HG02870 (cell line): ENCODE measurements around the gene SLC17A2.

Experiments used
- ATAC-seq: cut with Tn5 transposase; IDR thresholded peaks from one replicate; pipeline ENCODE4 v1.9.1; 2021; ENCODE audit warnings: mild to moderate bottlenecking, moderate library complexity; ENCODE audit not compliant: unreplicated experiment

SLC17A2 gene

DNA sequence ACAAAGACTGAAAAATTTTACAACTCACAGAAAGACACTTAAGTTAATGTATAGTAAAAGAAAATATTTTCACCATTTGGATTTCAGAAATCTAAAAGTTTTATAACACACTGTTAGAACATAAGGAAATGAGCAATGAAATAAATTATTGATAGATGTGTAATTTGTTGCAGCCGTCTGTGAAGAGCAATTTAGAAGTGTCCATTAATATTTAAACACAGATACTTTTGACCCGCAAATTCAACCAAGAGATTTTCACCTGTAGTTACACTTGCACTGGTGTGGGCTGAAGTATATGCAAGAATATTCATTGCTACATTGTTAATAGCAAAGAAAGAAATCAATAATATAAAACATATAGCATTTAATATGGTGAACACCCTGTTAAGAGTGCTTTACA, 41.9 kb downstream of the SLC17A2 start:
- no peak for ATAC-seq

DNA sequence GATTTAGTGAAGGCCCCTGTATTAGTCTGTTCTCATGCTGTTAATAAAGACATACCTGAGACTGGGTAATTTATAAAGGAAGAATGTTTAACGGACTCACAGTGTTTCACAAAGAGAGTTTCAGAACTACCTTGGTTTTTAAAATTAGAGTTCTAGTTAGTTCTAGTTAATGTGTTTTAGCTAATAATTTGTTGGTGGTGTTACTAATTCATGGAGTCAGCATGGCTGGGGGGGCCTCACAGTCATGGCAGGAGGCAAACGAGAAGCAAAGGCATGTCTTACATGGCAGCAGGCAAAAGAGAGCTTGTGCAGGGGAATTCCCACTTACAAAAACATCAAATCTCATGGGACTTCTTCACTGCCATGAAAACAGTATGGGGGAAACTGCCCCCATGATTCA, 44.4 kb downstream of the SLC17A2 start:
- no peak for ATAC-seq

DNA sequence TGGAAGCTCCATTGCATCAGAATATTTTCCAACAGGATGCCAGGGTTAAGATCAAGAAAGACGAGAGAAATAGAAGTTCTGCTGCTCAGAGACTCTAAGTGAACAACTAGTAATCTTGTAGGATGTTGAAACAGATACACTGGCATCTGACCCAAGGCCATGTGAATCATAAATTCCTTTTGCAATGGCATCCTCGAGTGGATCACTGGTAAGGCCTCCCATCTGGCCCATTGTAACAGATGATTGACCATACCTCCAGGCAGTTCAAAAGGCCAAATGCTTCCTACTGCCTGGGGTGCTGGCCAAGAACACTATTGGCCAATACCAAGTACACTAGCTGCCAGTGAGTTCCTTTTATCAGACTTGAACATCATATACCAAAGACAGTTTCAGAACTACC, 46.5 kb downstream of the SLC17A2 start:
- ATAC-seq, result no peak

DNA sequence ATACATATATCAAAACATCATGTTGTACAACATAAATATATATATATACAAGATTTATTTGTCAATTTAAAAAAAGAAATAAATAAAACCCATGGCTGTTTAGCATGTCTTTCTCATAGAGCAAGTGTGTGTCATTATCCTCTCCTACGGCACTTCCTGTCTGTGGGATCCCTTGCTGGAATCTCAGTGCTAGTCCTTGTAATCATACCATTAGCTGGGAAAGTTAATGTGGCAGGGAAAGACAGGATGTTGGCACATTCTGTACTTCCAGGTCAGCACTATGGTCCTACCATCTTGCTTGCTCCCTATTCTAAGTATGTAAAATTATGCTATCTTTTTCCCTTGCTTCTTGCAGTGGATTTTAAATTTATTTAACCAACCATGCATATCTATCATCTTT, 47.0 kb downstream of the SLC17A2 start:
- ATAC-seq, result no peak

DNA sequence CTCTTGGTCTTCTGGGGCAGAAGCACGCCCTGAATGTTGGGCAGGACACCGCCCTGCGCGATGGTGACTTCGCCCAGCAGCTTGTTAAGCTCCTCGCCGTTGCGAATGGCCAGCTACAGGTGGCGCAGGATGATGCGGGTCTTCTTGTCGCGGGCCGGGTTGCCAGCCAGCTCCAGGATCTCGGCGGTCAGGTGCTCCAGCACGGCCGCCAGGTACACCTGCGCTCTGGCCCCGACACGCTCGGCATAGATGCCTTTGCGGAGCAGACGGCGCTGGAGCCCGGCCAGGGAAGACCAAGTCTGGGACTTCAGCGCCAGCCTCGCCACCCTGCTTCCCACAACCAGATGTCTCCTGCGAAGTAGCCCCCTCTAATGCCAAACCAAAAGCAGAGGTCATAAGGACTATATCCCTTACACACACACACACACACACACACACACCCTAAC, 48.4 kb downstream of the SLC17A2 start:
- no peak for ATAC-seq

DNA sequence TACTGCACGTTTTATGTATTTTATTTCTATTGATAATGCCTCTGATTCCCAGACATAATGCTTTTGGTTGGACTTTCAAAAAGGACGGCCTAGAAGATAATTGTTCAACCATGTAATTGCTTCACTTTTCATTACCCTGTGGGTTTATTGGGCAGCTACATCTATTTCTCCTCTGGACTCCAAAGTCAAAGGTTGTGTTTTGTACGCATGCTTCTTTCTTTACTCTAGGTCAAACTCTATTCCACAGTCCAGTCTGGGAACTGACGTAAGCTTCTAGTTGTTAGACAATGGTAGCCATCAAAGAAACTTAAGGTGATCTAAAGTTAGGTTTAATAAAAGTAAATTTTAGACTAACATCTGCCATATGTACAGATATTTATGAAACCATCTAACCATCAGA, 49.9 kb downstream of the SLC17A2 start:
- no peak for ATAC-seq

DNA sequence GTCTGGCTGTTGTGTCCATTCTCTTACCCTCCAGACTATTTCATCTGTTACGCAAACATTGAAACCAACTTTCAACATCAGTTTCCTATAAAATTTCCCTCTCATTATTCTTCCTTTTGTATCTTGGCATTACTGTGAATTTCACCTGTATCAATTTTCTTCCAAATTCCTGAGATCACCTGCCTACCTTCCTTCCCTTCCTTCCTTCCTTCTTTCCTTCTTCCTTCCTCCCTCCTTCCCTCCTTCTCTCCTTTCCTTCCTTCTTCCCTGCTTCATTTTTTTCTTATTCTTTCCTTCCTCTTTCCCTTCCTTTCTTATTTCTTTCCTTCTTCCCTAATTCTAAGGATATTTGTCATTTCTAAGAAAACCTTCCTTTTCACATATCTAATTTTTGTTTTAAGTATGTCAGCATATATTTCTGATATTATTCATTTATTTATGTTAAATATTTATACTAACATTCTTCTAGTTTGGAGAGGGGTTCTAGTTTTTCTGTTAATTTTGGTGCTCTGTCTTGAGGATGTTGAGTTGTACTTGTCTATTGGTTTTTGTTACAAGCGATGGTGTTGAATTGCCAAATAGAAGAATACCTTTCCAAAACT, 51.7 kb downstream of the SLC17A2 start:
- no peak for ATAC-seq

DNA sequence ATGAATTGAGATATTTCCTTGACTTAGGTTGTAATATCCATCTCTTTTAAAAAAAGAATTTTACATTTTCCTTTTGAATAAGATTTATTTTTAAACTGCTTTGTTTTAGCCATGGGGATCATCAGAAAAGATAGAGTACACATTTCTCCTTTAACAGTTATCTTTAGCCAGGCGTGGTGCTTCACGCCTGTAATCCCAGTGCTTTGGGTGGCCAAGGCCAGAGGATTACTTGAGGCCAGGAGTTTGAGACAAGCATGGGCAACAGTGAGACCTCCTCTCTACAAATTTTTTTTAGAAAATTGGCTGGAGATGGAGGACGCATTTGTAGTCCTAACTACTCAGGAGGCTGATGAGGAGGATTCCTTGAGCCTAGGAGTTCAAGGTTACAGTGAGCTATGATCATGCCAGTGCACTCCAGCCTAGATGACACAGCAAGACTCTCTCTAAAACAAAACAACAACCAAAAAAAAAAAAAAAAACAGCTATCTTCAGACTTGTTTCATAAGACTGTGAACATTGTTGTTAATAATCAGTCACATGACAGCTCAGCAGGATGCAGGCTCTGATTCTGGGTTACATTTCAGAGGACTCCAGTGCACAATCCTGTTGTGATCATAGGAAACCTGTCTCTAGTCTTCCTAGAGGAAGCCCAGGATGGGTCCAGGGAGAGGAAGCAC, 54.4 kb downstream of the SLC17A2 start:
- no peak for ATAC-seq

DNA sequence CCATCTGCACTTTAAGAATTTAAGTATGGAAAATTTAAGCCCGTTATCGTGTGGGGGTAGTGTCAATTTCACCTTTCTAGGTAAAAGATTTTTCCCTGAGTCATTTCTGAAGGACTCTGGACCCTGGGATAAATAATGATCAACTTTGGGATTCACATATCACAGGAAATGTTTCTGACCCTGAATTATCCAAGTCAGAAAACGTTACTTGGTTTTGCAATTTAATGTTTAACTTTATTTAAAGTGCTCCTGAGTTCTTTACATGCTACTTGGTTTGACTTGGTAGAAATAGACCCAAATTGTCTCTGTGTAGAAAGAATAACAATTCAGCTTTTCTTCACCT, 55.0 kb downstream of the SLC17A2 start:
- ATAC-seq, result no peak

DNA sequence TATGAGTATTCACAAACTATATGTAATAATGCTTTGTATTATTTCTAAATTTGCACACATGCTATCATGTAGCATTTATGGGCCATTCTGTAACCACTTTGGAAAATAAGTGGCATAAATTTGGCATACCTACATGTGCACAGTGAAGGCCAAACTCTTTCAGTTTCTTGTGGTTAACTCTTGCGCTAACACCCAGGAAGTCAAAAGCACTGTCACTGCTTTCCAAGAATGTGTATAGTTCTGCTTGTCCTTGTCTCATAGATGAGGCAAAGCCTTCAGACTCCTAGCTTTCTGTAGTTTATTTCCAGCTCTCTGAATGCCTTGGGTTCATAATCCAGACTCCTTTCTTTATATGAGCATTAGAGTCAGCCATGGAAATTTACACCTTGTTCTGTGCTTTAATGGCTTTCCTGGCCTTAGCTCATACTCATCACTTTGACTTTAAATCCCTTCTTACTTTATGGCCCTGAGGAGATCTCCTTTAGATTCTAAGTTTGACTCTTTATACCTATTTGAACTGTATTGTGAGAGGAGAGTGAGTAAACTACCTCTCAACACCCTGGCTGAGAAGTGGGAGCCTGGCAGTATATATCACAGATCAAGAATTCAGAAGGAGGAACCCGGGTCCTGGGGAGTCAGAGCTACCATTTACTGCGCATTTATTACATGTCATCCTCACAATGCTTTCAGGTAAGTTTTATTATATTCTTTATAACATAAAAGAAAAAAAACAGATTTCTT, 55.5 kb downstream of the SLC17A2 start:
- no peak for ATAC-seq

DNA sequence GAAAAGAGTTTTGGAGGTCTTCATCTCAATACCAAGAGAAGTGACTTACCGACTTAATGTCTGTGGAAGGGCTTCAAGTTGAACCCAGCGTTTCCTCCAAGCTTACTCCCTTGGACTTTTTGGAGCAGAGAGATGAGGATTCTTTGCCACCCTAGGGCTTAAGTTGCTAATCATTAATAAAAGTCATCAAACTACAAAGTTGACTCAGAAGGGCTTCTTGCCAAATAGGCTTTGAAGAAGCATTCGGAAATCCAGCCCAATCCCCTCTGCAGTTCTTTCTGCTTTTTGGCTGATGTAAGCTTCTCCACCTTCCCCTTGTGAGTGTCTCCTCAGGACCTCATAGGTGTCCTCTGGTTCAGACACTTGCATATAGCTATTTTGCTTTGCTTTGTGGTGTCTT, 56.4 kb downstream of the SLC17A2 start, which contains the start of gene SLC17A3:
Gene SLC17A3 (minus strand): TSS at position 126 of the 400 bp plus-strand sequence. CDS start 5,856 bp downstream, outside the sequence.
- no peak for ATAC-seq

DNA sequence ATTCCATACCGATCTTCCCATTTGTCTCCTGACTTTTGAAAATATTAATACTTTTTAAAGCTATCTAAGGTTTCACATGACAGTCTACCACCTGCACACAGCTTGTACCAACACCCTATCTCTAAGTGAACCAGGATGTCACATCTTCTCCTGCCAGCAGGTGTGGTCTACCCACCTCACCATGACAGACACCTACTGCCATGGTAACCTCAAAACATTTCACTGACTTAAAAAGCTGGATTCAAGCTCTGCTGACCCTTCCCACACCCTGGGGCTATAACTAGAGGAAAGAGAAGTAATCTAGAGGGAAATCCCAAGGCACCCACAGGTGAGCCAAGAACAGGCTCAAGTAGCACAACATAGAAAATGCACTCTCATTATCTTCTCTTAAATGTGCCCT, 57.7 kb downstream of the SLC17A2 start:
- no peak for ATAC-seq

DNA sequence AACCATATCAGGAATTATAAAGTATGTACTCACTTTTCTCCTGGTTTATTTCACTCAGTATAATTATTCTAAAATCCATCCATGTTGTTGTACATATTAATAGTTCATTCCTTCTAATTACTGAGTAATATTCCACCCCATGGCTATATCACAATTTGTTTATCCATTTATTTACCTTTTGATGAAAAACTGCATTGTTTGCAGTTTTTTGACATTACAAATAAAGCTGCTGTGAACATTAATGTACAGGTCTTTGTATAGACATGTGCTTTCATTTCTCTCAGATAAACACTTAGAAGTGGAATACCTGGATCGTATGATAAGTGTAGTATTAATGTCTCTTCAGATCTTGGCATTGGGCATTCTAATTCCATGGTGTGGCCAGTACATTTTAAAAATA, 60.7 kb downstream of the SLC17A2 start:
- ATAC-seq, result no peak

DNA sequence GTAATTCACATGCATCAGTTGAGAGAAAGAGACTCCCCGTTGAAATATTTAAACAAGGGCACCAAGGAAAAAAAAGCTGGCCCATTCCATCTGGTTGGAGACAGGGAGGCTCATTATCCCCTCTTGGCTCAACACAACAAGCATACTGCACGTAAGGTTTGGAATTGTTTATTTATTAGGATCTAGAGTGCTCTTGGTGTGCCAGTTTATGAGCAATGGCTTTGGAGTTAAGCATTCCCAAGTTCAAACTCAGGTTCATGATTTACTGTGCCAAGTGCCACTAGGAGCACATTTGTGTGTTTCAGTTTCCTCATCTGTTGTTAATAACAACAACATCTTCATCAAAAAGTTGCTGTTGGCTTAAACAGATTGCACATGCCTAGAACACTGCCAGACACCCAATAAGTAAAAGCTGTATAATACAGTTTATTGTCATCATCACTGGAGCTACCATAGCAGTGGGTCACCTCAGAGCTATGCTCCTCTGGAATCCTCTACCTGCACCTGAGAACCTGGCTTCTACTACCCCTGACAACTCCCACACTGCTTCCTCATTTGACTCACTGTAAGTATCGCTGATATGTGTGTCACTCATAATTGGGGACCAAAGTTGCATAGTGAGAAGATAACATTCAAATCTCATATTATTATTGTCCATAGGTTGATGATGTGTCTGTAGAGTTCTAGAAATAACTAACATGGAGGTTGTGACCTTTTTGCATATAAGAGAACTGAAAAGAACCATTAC, 61.9 kb downstream of the SLC17A2 start:
- no peak for ATAC-seq

DNA sequence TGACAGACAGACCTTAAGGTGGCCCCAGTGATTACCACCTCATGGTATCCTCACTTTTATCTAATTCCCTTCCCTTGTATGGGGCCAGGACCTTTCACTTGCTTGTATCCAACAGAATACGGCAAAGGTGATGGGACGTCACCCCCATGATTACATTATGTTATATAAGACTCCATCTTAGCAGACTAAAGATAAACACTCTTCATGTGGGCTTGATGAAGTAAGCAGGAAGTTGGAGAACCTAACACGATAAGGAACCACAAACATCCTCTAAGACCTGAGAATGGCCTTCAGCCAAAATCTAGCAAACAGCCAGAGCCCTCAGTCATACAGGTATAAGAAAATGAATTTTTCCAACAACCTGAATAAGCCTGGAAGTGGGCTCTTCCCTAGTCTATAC, 64.5 kb downstream of the SLC17A2 start:
- no peak for ATAC-seq

DNA sequence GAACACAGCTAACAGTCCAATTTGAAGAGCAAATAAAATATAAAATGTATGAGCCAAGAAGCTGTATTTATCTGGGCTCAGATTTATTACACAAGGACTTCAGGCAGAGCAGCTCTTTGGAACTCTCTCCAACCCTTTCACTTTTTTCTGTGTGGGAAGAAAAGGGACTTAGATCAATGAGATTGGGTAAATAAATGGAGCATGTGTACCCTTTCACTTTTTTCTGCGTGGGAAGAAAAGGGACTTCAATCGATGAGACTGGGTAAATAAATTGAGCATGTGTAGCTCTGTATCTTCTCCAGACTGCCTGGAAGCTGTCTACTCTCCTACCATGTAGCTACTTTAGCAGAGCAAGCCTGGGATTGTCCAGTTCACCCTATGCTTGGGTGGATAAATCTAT, 67.1 kb downstream of the SLC17A2 start:
- no peak for ATAC-seq
